ENCODE results near the gene C20orf144. TPM values are rescaled to one million over a fixed set of nuclear protein-coding genes. Genes with fewer than 3 reads are reported as not detected.
A peak's percentile ranks its signal among the peaks of the same experiment; 100 is the strongest.

C20orf144 gene
- polyA plus RNA-seq, 3 donors from 2014 or later = 0.13 to 0.22 TPM; not detected in 1

GRCh38 chr20:33663161-33664084 lies 1.3 kb downstream of the C20orf144 start:
- Mint-ChIP-seq H3K9me3 (no peaks in the 10 kb centered on the region), H3K4me3 (peak overlapping the region; percentile 76 to 87 (median 85)), H3K36me3 (no peaks in the 10 kb centered on the region), H3K27me3 (ENCODE audit: low read depth in 3 of 3) (peaks cover 5 to 10% (median 7%) of the 10 kb centered on the region in 3 donors), H3K4me1 (peaks cover 39 to 42% of the 10 kb centered on the region in 2 donors), H3K27ac (peak overlapping the region; percentile 82 to 94 (median 92))
- peak; percentile 85 to 88 (median 88) for DNase-seq

DNA sequence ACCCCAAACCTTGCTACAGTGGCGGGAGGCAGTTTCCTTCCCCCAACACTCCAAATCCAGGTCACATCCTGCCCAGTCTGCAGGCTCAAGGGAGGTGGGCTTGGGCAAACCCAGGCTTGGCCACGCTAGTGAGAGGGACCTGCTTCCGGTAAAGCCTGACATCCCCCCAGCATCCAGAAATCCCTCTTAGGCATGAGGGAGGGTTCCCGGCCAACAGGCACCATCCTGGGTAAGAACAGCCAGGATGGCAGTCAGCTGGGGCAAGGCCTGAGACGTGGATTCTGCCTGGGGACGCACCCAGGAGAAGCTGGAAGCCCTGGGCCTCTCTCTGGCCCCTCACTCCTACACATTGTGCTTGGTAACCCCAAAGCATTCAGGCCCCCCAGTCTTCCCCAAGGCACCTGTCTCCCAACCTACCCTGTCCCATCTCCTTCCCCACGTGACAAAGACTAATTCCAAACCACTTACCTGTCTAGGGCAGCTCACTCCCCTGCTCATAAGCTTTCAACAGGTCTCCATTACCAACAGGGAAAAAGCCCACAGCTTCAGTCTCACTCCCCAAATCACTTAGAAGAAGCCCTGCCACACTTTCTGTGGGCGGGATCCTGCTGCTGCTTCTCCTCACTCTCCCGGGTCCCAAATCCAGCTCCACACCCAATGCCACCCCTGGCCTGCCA lies 2.1 kb downstream of the C20orf144 start:
- peak overlapping the region; percentile 82 to 94 (median 92) for H3K27ac Mint-ChIP-seq
- no peak for DNase-seq
- no peaks in the 10 kb centered on the region for H3K9me3 Mint-ChIP-seq
- H3K4me1 Mint-ChIP-seq = peaks cover 39 to 45% of the 10 kb centered on the region in 2 donors
- H3K4me3 Mint-ChIP-seq = peak overlapping the region; percentile 76 to 87 (median 85)
- no peaks in the 10 kb centered on the region for H3K36me3 Mint-ChIP-seq
- H3K27me3 Mint-ChIP-seq (ENCODE audit: low read depth in 3 of 3) = peaks cover 5 to 10% (median 7%) of the 10 kb centered on the region in 3 donors

DNA sequence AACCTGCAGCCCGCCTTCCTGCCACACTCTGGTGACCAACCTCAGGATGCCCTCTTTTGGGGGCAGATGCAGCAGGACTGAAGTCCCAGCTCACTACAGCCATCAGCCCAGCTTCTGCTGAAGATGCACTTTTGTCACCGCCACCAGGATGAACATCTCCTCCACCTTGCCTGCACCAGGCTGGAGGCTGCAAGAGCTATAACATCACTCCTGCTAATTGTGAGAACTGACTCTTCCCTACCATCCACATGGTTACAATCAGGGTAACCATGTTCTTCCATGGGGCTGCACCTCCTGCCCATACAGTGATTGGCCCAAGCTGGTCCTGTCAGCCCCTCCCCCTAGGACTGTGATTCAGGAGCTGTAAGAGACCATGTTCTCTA lies 2.6 kb downstream of the C20orf144 start:
- H3K9me3 Mint-ChIP-seq = no peaks in the 10 kb centered on the region
- H3K36me3 Mint-ChIP-seq = no peaks in the 10 kb centered on the region
- peak overlapping the region; percentile 76 to 87 (median 85) for H3K4me3 Mint-ChIP-seq
- peaks cover 5 to 10% (median 7%) of the 10 kb centered on the region in 3 donors for H3K27me3 Mint-ChIP-seq (ENCODE audit: low read depth in 3 of 3)
- DNase-seq = no peak
- peak overlapping the region; percentile 82 to 94 (median 92) for H3K27ac Mint-ChIP-seq
- peaks cover 39 to 45% of the 10 kb centered on the region in 2 donors for H3K4me1 Mint-ChIP-seq

DNA sequence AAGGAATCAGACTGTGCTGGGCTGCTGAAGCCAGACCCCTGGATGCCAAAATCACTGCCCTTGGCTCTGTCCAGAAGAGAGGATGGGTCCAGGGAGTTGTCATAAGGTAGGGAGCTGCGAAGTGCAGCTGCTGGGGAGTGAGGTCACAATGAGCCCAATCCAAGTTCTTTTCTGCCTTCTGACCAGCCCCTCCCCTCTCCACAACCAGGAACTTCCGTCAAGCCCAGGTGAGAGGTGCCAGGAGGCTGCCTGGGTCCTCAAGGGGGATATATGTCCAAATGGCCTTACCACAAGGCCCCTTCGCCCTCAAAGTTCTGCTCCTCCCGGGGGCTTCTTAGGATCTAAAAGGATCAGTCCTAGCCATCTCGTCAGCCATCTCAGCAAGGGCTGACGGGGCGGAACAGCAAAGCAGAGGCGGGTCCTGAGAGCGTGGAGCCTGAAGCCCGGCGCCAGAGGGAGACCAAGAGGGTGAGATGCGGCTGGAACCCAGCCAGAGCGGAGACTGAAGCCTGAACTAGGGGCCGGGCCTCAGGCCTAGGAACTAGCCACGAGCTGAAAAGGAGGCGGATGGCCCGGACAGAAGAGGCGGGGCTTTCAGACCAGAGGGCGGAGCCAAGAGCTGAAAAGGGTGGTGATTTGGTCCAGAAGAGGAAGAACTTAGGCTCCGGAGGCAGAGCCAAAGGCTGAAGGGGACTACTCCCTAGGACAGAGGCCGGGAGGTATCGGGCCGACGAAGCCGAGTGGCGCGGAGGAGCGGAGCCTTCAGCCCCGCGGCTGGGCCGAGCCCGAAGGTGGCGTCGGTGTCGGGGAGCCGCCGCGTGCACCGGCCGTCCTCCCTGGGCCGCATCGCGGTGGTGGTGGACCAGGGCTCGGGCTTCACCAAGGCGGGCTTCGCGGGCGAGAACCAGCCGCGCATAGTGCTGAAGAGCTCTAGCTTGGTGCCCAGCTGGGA lies 4.4 kb downstream of the C20orf144 start, which contains the start of gene ACTL10:
Gene ACTL10 (plus strand): TSS at position 651 of the 952 bp plus-strand sequence. CDS start 555 bp downstream, outside the sequence.
- peak; percentile 87 to 91 (median 87) for DNase-seq
- Mint-ChIP-seq H3K4me3 (peak within 1 kb of the TSS; percentile 95 to 99 (median 98)), H3K9me3 (no peaks in the 10 kb centered on the region), H3K27me3 (ENCODE audit: low read depth in 3 of 3) (peaks cover 5 to 10% (median 8%) of the 10 kb centered on the region in 3 donors), H3K27ac (peak within 1 kb of the TSS; percentile 88 to 98 (median 95)), H3K36me3 (no peaks in the 10 kb centered on the region), H3K4me1 (peaks cover 39 to 45% of the 10 kb centered on the region in 2 donors)

- DNase-seq = peak; percentile 47 to 54 (median 54)
- no peaks in the 10 kb centered on the region for H3K9me3 Mint-ChIP-seq
Observed at GRCh38 chr20:33667245-33667675, 5.1 kb downstream of the C20orf144 start.

GRCh38 chr20:33667676-33668465 lies 5.7 kb downstream of the C20orf144 start:
- Mint-ChIP-seq H3K9me3 (no peaks in the 10 kb centered on the region), H3K27ac (peak overlapping the region in 5 of 6 donors; percentile 40 to 78 (median 65)), H3K36me3 (no peaks in the 10 kb centered on the region), H3K4me1 (peaks cover 35 to 41% of the 10 kb centered on the region in 2 donors), H3K27me3 (ENCODE audit: low read depth in 3 of 3) (peaks cover 3 to 7% (median 4%) of the 10 kb centered on the region in 3 donors), H3K4me3 (peak overlapping the region; percentile 76 to 95 (median 79))
- peak; percentile 75 to 80 (median 79) for DNase-seq

More at GRCh38 chr20:33667245-33667675, 5.1 kb downstream of the C20orf144 start:
- H3K27ac Mint-ChIP-seq = peak overlapping the region in 4 of 6 donors; percentile 40 to 78 (median 72)
- H3K4me1 Mint-ChIP-seq = peaks cover 39 to 45% of the 10 kb centered on the region in 2 donors
- peaks cover 5 to 10% (median 7%) of the 10 kb centered on the region in 3 donors for H3K27me3 Mint-ChIP-seq (ENCODE audit: low read depth in 3 of 3)
- no peaks in the 10 kb centered on the region for H3K36me3 Mint-ChIP-seq
- H3K4me3 Mint-ChIP-seq = peak overlapping the region; percentile 76 to 95 (median 79)

DNA sequence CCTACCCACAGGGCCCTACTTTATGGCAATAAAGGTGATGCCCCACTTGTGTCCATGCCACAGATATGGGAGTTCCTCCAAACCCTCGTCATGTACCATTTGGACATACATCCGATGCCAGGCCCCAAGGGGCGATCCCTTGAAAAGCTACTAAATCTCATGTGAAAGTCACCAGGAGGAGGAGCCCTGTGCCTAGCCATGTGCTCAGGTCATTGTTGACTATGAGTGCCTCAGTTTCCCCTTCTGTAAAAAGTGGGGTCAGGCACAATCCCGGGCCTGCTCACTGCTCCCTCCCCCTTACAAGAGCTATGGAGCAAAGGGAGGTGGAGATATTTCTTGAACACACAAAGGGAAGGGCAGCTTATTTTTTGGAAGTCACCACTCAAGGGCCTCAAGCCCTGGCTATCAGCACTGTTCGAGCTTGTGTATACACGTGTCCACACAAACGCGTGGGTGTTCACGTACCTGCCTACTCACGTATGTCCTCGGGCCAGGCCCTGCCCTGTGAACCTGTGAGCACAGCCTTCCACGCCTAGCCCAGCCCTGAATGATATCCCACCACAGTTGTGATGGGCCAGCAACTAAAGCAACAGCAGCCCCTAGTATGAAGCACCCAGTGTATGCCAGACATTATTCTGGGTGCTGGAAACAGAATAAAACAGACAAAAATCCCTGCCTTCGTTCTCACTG lies 6.5 kb downstream of the C20orf144 start:
- Mint-ChIP-seq H3K4me3 (peak overlapping the region; percentile 52 to 85 (median 77)), H3K27ac (peak overlapping the region in 4 of 6 donors; percentile 42 to 74 (median 60)), H3K27me3 (ENCODE audit: low read depth in 3 of 3) (peaks cover 2 to 6% (median 4%) of the 10 kb centered on the region in 3 donors), H3K9me3 (no peaks in the 10 kb centered on the region), H3K36me3 (no peaks in the 10 kb centered on the region), H3K4me1 (peaks cover 38 to 39% of the 10 kb centered on the region in 2 donors)
- no peak for DNase-seq

DNA sequence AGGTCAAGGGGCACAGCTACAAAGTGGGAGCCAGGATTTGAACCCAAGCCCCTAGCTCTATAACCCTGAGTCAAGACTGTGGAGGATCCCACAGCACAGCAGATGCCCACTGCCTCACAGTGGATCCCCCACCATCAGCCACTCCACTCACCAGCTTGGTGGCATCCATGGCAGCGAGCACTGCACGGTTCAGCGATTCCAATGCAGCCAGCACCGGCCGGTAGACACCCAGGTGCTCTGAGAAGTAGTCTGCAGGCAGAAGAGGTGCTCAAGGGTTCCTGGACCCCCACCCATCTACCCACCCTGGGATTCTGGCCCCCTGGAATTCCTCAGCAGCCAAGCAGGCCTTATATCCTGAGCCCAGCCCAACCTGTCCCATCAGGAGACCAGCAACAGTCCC lies 7.1 kb downstream of the C20orf144 start:
- Mint-ChIP-seq H3K27me3 (ENCODE audit: low read depth in 3 of 3) (peaks cover 3 to 5% (median 4%) of the 10 kb centered on the region in 3 donors), H3K27ac (peak overlapping the region in 2 of 6 donors; percentile 19 to 74), H3K9me3 (no peaks in the 10 kb centered on the region), H3K36me3 (no peaks in the 10 kb centered on the region), H3K4me1 (peaks cover 38% of the 10 kb centered on the region in 2 donors), H3K4me3 (no peak overlapping the region)
- DNase-seq = no peak

GRCh38 chr20:33669873-33670640 lies 7.9 kb downstream of the C20orf144 start:
- Mint-ChIP-seq H3K4me3 (peak overlapping the region in 1 of 5 donors; percentile 34), H3K27me3 (ENCODE audit: low read depth in 3 of 3) (peaks cover 2 to 5% (median 3%) of the 10 kb centered on the region in 3 donors), H3K27ac (no peak overlapping the region), H3K9me3 (no peaks in the 10 kb centered on the region), H3K4me1 (peaks cover 34% of the 10 kb centered on the region in 2 donors), H3K36me3 (no peaks in the 10 kb centered on the region)
- no peak for DNase-seq

DNA sequence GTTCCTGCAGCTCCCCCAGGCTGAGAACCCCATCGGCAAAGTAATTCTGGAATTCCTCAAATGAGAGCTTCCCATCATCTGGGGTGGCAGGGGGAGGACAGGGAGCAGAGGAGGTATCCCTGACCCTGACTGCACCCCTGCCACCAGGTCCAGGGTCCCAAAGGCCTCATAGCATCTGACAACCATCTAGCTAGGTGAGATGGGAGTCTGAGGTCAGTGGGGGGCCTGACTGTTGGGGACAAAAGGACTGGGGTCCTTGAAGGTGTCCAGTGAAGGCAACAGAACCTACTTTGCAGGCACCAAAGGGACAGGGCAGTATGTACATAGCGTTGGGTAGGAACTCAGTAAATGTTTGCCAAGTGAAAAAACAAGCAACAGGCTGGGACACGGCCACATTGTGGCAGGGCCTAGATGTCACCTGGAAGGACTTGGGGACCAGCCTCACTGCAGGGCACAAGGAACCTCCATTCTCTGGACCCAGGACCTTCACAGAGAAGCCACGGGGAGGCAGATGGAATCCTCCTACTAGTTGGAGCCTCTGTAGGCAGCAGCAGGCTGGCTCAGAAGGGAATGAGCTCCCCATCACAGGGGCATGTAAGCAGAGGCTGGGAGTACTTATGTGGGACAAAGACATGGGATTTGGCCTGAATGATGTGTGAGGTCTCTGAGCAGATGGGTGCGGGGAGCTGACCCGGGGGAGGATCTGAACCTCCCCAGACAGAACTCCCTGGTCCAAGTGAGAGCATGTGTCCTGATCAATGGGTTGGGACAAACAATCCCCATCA lies 8.8 kb downstream of the C20orf144 start:
- Mint-ChIP-seq H3K4me1 (peaks cover 31% of the 10 kb centered on the region in 2 donors), H3K27ac (peak overlapping the region in 1 of 6 donors; percentile 76), H3K27me3 (ENCODE audit: low read depth in 3 of 3) (peaks cover 2 to 5% (median 3%) of the 10 kb centered on the region in 3 donors), H3K36me3 (no peaks in the 10 kb centered on the region), H3K9me3 (no peaks in the 10 kb centered on the region), H3K4me3 (peak overlapping the region in 2 of 5 donors; percentile 40 to 41)
- DNase-seq = no peak

All from immature natural killer cell (primary cell).